ENCODE data around the gene BTBD9. TPM values are rescaled to one million over a fixed set of nuclear protein-coding genes. Genes with fewer than 3 reads are reported as not detected.
A peak's percentile ranks its signal among the peaks of the same experiment; 100 is the strongest.

Gene BTBD9
- total and polyA plus RNA-seq, 2 donors (not counting 1 experiment from before 2014, with no cell fraction given): 4.1 to 48.9 TPM

GRCh38 chr6:38429546-38429945 lies 210.2 kb downstream of the BTBD9 start:
- H4K20me1 ChIP-seq (ENCODE audit: control insufficient read depth, insufficient read depth, low read length, poor library complexity, severe bottlenecking): no peaks in the 10 kb centered on the region
- Mint-ChIP-seq H3K4me3 (peak overlapping the region; percentile 49), H3K4me1 (peaks cover 53% of the 10 kb centered on the region), H3K9me3 (ENCODE audit: insufficient read depth) (peaks cover 4% of the 10 kb centered on the region), H3K27ac (peak overlapping the region; percentile 33), H3K27me3 (no peaks in the 10 kb centered on the region)
- H2AFZ ChIP-seq (ENCODE audit: insufficient read depth, low read depth, low read length, poor library complexity, severe bottlenecking): no peak overlapping the region
- H3K27ac ChIP-seq (ENCODE audit: low read length in 2 of 2): no peak overlapping the region
- H3K4me1 ChIP-seq (ENCODE audit: control insufficient read depth in 2 of 2, insufficient read depth in 2 of 2, low read length in 2 of 2): peaks cover 20 to 23% of the 10 kb centered on the region in 2 donors
- intact Hi-C loops (cut with micrococcal nuclease): no loop called here
- TF ChIP-seq, protein P1, sequence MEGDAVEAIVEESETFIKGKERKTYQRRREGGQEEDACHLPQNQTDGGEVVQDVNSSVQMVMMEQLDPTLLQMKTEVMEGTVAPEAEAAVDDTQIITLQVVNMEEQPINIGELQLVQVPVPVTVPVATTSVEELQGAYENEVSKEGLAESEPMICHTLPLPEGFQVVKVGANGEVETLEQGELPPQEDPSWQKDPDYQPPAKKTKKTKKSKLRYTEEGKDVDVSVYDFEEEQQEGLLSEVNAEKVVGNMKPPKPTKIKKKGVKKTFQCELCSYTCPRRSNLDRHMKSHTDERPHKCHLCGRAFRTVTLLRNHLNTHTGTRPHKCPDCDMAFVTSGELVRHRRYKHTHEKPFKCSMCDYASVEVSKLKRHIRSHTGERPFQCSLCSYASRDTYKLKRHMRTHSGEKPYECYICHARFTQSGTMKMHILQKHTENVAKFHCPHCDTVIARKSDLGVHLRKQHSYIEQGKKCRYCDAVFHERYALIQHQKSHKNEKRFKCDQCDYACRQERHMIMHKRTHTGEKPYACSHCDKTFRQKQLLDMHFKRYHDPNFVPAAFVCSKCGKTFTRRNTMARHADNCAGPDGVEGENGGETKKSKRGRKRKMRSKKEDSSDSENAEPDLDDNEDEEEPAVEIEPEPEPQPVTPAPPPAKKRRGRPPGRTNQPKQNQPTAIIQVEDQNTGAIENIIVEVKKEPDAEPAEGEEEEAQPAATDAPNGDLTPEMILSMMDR (IDR thresholded peaks at IDR 0.05): no peak
- peaks cover 11% of the 10 kb centered on the region for H3K79me2 ChIP-seq (ENCODE audit: control insufficient read depth, insufficient read depth, low read length)
- ATAC-seq (ENCODE audit: low read depth) (no peak), DNase-seq (no peak)
- POLR2A ChIA-PET: no interaction called here
- H3K4me2 ChIP-seq (replicated peaks; ENCODE audit: low read depth, low read length, poor library complexity, severe bottlenecking): no peak overlapping the region
- WGBS (ENCODE audit: insufficient coverage): 86% methylated on average over 1 of the region's 3 CpGs
- CTCF ChIA-PET: interaction anchor here (0.9 kb wide), 1 partner anchor 15 kb away, joined by 3 read pairs; no protein-coding TSS in a partner anchor
- H3K36me3 ChIP-seq (replicated peaks in 1 of 2; ENCODE audit: control extremely low read depth in 1 of 2, control insufficient read depth in 1 of 2, extremely low read depth in 1 of 2, insufficient read depth in 2 of 2, low read length in 1 of 2): no peaks in the 10 kb centered on the region
- peaks cover 0 to 15% (median 4%) of the 10 kb centered on the region in 3 donors for H3K9me3 ChIP-seq (ENCODE audit: control extremely low read depth in 1 of 3, control insufficient read depth in 2 of 3, insufficient read depth in 1 of 3, low read length in 2 of 3)
- no peaks in the 10 kb centered on the region for H3K27me3 ChIP-seq (replicated peaks in 1 of 4; ENCODE audit: control extremely low read depth in 1 of 4, control insufficient read depth in 3 of 4, insufficient read depth in 4 of 4, low read length in 3 of 4)
- no peak overlapping the region for H3K4me3 ChIP-seq (ENCODE audit: control extremely low read depth in 1 of 5, extremely low read depth in 1 of 5, insufficient read depth in 1 of 5, low read depth in 2 of 5, low read length in 4 of 5)
- H3K9ac ChIP-seq (ENCODE audit: low read length): no peak overlapping the region

- H3K27me3 Mint-ChIP-seq: no peaks in the 10 kb centered on the region
- peak overlapping the region; percentile 3 for H2AFZ ChIP-seq (ENCODE audit: insufficient read depth, low read depth, low read length, poor library complexity, severe bottlenecking)
- H3K27ac Mint-ChIP-seq: peak overlapping the region; percentile 92
Measured at GRCh38 chr6:38427492-38428210, 212.1 kb downstream of the BTBD9 start.

More at GRCh38 chr6:38427492-38428210, 212.1 kb downstream of the BTBD9 start:
- POLR2A ChIA-PET: no interaction called here
- Histone ChIP-seq H3K9ac (ENCODE audit: low read length) (peak overlapping the region; percentile 11), H3K27ac (ENCODE audit: low read length in 2 of 2) (peak overlapping the region; percentile 37 to 50), H3K9me3 (ENCODE audit: control extremely low read depth in 1 of 3, control insufficient read depth in 2 of 3, insufficient read depth in 1 of 3, low read length in 2 of 3) (peaks cover 0 to 15% (median 4%) of the 10 kb centered on the region in 3 donors), H4K20me1 (ENCODE audit: control insufficient read depth, insufficient read depth, low read length, poor library complexity, severe bottlenecking) (no peaks in the 10 kb centered on the region), H3K79me2 (ENCODE audit: control insufficient read depth, insufficient read depth, low read length) (peaks cover 11% of the 10 kb centered on the region), H3K4me2 (replicated peaks; ENCODE audit: low read depth, low read length, poor library complexity, severe bottlenecking) (peak overlapping the region; percentile 54), H3K4me1 (ENCODE audit: control insufficient read depth in 2 of 2, insufficient read depth in 2 of 2, low read length in 2 of 2) (peaks cover 20 to 23% of the 10 kb centered on the region in 2 donors), H3K36me3 (replicated peaks in 1 of 2; ENCODE audit: control extremely low read depth in 1 of 2, control insufficient read depth in 1 of 2, extremely low read depth in 1 of 2, insufficient read depth in 2 of 2, low read length in 1 of 2) (no peaks in the 10 kb centered on the region), H3K4me3 (ENCODE audit: control extremely low read depth in 1 of 5, extremely low read depth in 1 of 5, insufficient read depth in 1 of 5, low read depth in 2 of 5, low read length in 4 of 5) (peak overlapping the region in 1 of 5 experiments; percentile 4), H3K27me3 (replicated peaks in 1 of 4; ENCODE audit: control extremely low read depth in 1 of 4, control insufficient read depth in 3 of 4, insufficient read depth in 4 of 4, low read length in 3 of 4) (no peaks in the 10 kb centered on the region)
- DNase-seq (peak; percentile 68), ATAC-seq (ENCODE audit: low read depth) (peak; percentile 89)
- Mint-ChIP-seq H3K4me3 (peak overlapping the region; percentile 77), H3K4me1 (peaks cover 49% of the 10 kb centered on the region), H3K9me3 (ENCODE audit: insufficient read depth) (peaks cover 3% of the 10 kb centered on the region)
- TF ChIP-seq EZH2 (IDR thresholded peaks at IDR 0.05; ENCODE audit: borderline replicate concordance, insufficient read depth, low read depth, low read length, poor library complexity, severe bottlenecking): no peak
- TF ChIP-seq, protein P1 (IDR thresholded peaks at IDR 0.05): no peak
- CTCF ChIA-PET: interaction anchor here (0.6 kb wide), 1 partner anchor 118 kb away, joined by 4 read pairs; no protein-coding TSS in a partner anchor
- no CpG with 5 or more reads among the region's 2 CpGs for WGBS (ENCODE audit: insufficient coverage)
- intact Hi-C loops (cut with micrococcal nuclease): no loop called here

Data from B cell (primary cell).